HG03457 (cell line): Measurements from ENCODE around the gene SEMA4B.
"Not testable (repeated sequence)": the region's sequence is repeated elsewhere in the genome, so short reads cannot be mapped to it uniquely, and the experiment has no call there.

ENCODE experiments used
- ATAC-seq: cut with Tn5 transposase; IDR thresholded peaks from one replicate; pipeline ENCODE4 v1.9.1; 2021; ENCODE audit warnings: moderate number of reproducible peaks; ENCODE audit not compliant: unreplicated experiment

Gene SEMA4B

DNA sequence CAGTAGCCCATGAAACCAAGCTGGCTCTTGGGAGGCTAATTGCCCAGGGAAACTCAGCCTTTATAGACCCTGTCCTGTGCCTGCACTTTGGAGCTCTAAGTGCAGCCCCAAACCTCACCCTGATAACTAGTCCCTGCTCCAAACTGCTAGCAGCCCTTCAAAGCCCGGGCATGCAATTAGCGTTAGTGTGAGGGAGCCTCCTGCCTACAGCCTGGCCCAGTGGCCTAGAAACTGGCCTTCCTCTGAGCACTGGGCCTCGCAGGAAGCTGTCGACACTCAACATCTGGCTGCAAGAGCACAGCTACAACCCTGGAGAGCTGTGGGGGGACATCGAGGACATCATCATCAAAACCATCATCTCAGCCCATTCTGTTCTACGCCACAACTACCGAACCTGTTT, 56.6 kb downstream of the SEMA4B start:
- no peak for ATAC-seq

DNA sequence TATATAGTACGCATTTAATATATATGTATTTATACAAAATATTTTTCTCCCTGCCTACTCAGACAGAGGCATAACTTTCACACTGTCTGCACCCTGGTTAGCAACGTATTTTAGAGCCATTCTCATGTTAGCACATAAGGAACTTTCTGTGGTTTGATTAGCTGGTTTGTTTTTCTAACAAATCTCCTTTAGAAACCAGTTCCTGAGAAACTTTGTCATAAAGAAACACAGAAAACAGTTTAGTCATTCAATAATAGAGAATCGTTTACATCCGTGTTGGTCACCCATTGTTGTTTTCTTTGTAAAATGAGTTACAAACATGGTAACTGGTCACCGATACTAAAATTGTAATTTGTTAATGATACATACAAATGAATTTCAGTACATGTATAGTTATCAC, 58.4 kb downstream of the SEMA4B start:
- ATAC-seq: peak; percentile 55

DNA sequence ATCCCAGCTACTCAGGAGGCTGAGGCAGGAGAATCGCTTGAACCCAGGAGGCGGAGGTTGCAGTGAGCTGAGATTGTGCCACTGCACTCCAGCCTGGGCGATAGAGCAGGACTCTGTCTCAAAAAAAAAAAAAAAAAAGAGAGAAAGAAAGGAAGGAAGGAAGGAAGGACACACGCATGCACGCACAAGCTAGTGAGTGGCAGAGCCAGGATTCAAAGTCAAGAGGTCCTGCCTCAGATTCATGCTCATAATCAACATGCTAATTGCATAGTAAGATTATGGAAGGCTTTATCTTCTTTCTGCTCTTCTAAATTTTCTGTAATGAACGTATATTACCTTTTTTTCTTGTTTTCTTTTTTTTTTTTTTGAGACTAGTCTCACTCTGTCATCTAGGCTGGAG, 59.6 kb downstream of the SEMA4B start:
- not testable (repeated sequence) for ATAC-seq

DNA sequence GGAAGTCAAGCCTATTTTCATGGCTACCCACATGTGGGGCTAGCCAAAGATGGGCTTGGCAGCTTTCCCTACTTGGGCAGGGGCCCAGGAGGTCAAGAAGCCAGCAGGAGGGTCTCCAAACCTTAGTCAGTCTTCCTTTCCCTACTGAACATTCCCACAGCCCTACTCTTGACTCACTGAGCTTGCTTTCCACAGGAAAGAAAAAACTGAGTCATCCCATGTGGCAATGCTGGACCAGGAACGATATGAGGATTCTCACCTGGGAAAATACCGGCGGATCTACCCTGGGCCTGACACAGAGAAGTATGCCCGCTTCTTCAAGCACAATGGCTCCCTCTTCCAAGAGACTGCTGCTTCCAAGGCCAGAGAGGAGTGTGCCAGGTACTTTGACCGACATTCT, 60.7 kb downstream of the SEMA4B start:
- no peak for ATAC-seq

DNA sequence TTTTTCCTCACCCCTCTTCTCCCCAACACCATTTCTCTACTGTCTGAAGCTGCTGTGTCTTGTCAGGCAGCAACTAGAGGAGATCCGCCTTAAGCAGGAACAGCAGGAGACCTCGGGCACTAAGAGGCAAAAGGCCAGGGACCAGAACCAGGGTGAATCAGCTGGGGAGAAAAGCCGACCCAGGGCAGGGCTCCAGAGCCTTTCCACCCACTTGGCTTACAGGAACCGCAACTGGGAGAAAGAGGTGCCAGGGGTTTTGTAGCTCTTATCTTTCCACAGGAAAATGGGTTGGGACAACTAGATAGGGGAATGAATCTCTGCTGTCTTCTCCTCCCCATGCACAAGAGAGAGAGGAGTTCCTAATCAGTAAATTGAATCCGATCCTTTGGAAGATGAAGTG, 61.3 kb downstream of the SEMA4B start:
- ATAC-seq: no peak

DNA sequence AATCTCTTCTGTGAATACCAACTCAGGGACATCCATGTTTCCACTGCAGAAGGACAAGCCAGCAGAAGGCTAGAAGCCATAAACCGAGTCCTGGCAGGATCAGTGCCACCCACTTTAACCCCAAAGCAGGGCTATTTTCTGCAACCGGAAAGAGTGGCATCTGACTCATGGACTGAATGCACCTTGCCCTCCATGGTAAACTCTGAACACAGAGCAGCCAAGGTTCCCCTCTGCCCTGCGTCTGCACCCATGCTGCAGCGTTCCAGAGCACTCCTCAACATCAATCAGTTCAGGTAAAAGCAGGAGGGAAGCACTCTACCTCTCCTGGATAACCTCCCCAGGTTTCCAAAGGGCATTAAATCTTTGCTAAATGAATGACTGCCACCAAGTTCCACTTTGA, 63.5 kb downstream of the SEMA4B start:
- ATAC-seq: no peak

DNA sequence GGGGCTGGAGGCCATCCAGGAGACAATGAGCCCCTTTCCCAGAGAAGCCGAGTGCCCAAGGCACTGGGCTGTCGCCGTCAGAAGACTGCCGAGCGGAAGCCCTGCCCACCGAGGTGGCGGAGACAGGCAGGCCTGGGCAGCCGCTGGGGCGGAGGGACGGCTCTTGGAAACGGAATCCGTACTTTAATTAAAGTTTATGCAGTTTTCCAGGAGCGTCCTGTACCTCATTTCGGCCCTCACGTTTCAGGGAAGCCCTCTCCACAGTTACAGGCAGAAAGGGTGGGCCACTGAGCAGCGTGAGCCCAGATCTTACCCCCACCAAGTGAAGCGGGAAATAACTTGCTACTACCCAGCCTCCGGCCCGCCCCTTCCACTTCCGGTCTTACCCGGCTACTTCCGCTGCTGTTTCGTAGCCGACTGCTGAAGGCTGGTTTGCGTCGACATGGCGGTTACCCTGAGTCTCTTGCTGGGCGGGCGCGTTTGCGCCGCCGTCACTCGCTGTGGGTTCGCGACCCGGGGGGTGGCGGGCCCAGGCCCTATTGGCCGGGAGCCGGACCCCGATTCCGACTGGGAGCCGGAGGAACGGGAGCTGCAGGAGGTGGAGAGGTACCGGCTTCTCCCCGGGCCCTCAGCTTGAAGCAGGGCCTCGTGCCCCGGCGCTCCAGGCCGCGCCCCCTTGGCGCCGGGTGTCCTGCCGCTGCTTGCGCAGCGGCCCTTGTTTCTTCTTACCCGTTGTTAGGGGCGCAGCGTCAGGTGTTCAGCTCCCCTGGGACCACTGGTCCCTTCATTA, 64.3 kb downstream of the SEMA4B start, which contains the start of gene NGRN:
TSS of gene NGRN (plus strand) at position 402 of the 790 bp plus-strand sequence. CDS start at position 443, 41 bp downstream.
- ATAC-seq: peak; percentile 83

DNA sequence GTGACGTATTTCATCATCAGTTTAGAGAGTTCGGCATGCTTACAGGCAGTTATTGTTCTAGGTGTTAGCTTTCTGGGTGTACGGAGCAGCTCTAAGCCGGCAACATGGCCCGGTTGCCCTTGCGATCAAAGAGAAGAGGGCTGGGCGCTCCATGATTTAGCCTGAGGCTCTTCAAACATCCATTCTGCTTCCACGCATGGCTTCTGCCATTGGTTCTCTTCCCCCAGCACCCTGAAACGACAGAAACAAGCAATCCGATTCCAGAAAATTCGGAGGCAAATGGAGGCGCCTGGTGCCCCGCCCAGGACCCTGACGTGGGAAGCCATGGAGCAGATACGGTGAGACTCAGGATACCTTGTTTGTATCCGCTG, 64.9 kb downstream of the SEMA4B start:
- ATAC-seq: peak; percentile 12

DNA sequence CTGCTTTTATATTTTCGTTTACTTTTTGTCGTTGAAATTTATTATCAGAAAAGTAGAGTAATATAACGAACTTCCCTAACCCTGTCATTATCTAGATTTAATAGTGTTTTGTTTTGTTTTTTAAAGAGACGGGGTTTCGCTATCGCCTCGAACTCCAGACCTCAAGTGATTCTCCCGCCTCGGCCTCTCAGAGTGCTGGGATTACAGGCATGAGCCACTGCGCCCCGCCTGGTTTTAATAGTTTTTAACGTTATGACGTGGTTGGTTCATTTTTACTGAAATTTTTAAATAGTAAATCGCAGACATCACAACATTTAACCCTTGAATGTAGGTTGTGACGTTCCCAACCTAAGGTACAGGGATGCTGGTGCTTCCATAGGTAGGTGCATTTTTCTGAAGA, 65.4 kb downstream of the SEMA4B start:
- ATAC-seq: no peak

DNA sequence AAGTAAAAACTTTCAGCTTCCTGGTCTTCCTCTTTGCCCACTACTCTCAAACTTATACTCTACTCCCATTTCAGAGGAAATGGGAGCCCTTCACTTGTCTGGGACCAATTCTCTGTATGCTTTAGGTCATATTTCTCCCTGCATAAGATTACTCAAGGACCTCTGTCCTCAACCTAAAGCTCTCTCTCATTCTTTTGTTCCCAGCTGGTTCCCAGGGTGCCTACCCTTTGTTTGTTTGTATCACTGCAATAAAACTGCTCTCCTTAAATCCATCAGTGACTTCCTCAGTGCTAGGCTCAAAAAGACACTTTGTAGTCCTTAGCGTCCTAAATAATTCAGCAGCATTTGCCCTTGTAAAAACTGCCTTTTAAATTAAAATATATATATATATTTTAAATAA, 67.3 kb downstream of the SEMA4B start:
- no peak for ATAC-seq

DNA sequence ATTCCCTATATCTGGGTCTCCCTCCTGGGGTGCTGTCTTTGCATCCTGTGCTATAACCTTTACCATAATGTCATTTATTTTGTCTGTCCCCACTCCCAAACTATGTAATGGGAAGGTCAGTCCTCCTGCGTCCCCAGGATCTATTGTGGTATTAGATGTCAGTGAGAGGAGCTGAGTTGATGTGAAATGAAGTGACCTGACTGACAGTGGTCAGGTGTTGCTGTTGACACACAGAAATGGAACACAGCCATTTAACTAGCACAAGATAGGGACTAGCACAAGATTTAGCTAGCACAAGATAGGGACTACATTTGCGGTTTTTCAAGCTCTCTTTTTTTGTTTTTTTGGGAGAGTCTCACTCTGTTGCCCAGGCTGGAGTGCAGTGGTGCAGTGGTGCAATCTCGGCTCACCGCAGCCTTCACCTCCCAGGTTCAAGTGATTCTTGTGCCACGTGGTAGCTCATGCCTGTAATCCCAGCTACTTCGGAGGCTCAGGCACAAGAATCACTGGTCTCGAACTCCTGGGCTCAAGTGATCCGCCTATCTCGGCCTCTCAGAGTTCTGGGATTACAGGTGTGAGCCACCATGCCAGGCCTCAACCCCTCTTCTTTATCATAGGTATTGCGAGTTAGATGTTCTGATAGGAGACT, 69.5 kb downstream of the SEMA4B start:
- ATAC-seq: no peak

DNA sequence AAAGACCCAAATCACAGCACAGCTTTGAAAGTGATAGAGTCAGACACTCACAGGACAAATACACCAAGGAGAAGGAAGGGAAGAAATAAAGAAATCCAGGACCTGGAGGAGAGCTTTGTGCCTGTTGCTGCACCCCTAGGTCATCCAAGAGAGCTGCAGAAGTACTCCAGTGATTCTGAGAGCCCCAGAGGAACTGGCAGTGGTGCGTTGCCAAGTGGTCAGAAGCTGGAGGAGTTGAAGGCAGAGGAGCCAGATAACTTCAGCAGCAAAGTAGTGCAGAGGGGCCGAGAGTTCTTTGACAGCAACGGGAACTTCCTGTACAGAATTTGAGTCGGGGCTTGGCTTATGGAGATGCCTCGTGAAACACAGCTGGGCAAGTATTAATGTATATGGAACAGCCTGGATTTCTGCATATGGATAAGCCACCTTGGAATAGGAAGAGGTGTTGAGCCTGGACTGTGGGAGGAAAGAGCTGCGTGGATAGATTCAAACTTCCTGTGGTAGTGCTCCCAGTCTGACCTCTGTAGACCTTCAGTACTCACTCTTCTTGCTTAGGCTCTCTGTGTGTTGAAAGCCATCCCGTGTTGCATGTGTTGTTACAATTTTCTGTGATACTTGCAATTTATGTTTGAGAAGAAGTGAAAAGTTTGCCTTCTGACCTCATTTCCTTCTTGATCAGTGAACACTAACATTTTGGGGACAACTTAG, 70.5 kb downstream of the SEMA4B start:
- no peak for ATAC-seq

DNA sequence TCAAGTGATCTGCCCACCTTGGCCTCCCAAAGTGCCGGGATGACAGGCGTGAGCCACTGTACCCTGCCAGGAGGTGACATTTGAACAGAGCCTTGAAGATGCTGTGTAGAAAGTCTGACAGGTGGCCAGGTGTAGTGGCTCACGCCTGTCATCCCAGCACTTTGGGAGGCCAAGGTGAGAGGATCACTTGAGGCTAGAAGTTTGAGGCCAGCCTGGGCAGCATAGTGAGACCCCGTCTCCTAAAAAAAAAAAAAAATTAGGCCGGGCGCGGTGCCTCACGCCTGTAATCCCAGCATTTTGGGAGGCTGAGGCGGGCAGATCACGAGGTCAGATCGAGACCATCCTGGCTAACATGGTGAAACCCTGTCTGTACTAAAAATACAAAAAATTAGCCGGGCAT, 77.3 kb downstream of the SEMA4B start:
- ATAC-seq: not testable (repeated sequence)
